HG03066 (cell line): ENCODE data around the gene ZPLD1.

Experiments
- ATAC-seq: cut with Tn5 transposase; IDR thresholded peaks from one replicate; pipeline ENCODE4 v1.9.1; 2021; ENCODE audit warnings: low read depth; ENCODE audit not compliant: unreplicated experiment

ZPLD1 gene

GRCh38 chr3:102434715-102435114, at the start of gene ZPLD1:
ZPLD1 (plus strand) TSS chr3:102435015; CDS start chr3:102438488, 3,473 bp downstream.
- no peak for ATAC-seq

DNA sequence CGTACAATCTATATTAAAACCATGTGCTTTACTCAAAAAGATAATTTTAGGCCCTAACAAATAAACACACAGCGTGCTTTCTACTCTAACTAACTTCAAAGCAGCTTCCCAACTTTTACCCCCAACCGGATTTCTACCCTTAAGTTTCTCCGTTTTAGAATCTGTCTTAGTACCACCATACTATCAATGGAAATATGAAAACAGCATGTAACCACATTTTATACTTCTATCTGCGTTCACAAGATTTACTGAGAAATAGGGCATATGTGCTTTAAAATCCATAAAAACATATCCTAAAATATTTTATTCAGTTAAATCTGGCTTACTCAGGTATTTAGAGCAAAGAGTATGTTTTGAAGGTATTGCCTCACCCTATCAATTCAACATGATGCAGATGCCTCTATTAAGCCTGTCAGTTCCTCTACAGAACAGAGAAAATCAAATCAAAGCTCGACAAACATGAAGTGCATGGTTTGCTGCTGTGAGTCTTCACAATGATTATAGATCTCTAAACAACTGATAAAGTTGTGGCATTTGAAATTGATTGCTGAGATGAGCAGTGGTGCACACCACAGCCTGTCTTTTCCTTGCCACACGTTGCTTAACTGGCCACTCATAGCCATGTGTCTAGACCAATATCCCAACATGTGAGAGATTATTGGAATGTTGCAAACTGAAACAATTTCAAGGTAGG, 44.5 kb upstream of the ZPLD1 start:
- no peak for ATAC-seq

GRCh38 chr3:102390916-102391315, 43.9 kb upstream of the ZPLD1 start:
- ATAC-seq: no peak

- ATAC-seq: no peak
Measured at GRCh38 chr3:102391491-102391890, 43.3 kb upstream of the ZPLD1 start.

- no peak for ATAC-seq
Measured at GRCh38 chr3:102394517-102394916, 40.3 kb upstream of the ZPLD1 start.

DNA sequence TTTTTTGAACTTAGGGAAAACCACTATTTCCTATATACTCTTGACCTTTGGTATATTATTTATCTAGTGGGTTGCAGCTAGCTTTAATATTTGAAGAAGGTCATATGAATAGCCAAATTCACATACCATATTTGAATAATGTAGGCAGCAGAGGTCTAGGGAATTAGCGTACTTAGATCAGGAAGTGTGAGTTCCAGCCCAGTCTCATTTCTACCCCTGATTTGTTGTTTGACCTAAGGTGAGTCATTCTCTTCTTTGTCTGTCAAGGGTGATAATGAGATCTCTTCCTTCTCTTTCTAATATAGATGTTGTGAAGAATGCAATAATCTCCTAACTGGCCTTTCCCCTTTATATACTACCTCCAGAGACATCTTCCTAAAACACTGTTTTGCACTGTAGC, 36.6 kb upstream of the ZPLD1 start:
- ATAC-seq: no peak

GRCh38 chr3:102398666-102399065, 36.1 kb upstream of the ZPLD1 start:
- ATAC-seq: no peak

DNA sequence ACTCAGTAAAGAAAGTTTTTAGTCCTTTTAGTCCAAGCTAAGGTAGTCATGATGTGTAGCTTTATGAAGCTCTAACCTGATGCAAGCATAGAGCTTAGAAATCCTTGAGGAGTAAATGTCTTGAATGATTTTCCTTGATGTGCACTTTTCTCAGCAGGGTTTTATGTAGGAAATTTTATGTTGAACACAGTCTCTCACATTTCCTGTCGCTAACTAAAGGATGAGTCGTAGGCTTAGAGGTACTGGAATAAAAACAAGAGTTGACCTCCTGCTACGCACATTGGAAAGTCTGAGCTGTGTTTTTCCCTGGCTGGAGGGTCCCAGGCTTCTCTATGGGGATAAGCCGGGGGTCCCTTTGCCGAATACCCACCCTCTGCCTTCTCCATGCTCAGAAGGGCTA, 34.7 kb upstream of the ZPLD1 start:
- ATAC-seq: no peak

- no peak for ATAC-seq
Measured at GRCh38 chr3:102400766-102401165, 34.0 kb upstream of the ZPLD1 start.

- no peak for ATAC-seq
Measured at GRCh38 chr3:102410616-102411015, 24.2 kb upstream of the ZPLD1 start.

GRCh38 chr3:102415553-102415952, 19.3 kb upstream of the ZPLD1 start:
- ATAC-seq: no peak

DNA sequence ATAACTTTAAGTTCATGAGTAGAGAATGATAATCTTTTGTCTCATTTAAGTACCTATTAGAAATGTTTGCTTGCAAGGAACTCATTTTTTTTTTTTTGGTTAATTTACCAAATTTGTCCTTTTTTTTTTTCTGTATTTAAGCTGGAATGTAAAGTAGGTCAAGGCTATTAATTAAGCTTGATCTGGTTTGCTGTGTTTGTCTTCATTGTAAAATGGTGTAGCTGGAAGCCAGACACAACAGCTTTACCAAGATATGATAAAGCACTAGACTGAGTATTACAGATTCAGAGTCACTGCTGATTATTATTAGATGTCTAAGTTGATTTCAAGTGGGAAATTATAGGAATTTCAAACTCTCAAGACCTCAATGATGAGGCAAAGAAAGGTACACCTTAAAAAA, 15.0 kb upstream of the ZPLD1 start:
- no peak for ATAC-seq

- no peak for ATAC-seq
Measured at GRCh38 chr3:102441832-102442231, 7.0 kb downstream of the ZPLD1 start.

DNA sequence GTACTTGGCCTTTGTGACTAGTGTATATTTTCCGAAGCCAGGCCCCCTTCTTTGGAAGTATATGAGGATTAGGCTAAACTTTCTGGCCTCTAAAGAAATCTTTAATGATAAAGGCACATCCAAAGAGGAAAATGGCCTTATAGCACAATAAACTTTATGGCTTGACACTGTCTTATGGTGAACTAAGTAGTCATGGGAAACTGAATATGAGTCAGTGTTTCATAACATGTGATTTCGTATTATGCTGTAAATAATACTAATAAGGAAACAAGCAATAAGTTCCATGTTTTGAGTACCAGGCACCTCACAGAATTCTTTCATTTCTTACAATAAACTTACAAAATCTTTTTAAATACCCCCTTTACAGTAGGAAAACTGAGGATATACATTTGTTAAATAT, 8.2 kb downstream of the ZPLD1 start:
- no peak for ATAC-seq

- no peak for ATAC-seq
Measured at GRCh38 chr3:102444101-102444500, 9.3 kb downstream of the ZPLD1 start.

- no peak for ATAC-seq
Measured at GRCh38 chr3:102447272-102447671, 12.5 kb downstream of the ZPLD1 start.

- ATAC-seq: no peak
Measured at GRCh38 chr3:102449341-102449740, 14.5 kb downstream of the ZPLD1 start.

DNA sequence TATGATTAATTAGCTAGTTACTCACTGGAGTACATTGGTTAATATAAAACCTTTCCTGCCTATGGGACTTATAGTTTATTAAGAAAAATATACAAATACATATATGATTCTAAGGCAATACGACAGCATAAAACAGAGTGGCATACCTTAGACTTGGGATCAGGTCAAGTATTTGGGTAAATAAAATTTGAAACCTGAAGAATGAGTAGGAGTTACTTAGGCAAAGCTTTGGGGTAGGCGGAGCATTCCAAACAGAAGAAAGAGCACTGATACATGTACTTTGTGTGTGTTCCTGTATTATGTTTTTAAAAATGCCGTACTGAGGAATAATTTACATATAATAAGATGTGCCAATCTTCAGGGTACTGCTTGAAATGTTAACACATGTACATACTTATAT, 15.1 kb downstream of the ZPLD1 start:
- ATAC-seq: no peak

DNA sequence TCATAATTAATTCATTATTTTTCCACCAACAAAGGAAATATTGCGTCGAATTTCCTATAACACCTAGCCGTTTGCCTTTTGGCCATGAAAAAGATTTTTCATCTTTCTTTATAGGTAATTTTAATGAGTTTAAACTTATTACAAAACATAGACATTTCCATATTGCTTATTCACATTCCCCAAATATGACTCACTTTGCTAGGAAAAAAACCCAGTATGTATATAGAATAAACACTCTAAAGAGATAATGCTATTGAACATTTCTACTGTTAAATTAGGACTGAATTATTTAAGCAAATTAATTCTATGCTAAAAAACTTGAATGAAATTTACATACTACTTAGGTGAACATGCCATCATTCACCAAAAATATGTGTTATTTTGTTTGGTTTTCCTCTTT, 16.2 kb downstream of the ZPLD1 start:
- no peak for ATAC-seq

- ATAC-seq: no peak
Measured at GRCh38 chr3:102451543-102451942, 16.7 kb downstream of the ZPLD1 start.

DNA sequence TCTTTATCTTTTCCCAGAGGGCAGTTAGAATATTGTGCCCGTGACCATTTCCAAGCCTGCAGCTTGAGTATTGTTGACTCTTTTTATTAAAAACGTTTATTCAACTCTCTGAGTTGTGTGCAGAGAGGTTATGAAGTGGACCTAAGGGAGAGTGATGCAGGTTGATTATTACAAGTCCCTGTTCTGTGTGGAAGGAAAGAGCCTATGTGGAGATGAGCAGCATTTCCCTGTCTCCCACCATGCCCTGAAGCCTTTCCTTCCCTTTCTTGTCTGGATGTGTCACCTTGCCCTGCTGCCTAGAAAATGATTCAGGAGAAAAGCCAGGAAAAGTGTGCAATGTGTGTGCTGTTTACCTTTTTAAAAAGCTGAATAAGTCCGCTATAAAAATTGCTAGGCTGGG, 19.4 kb downstream of the ZPLD1 start:
- ATAC-seq: no peak

DNA sequence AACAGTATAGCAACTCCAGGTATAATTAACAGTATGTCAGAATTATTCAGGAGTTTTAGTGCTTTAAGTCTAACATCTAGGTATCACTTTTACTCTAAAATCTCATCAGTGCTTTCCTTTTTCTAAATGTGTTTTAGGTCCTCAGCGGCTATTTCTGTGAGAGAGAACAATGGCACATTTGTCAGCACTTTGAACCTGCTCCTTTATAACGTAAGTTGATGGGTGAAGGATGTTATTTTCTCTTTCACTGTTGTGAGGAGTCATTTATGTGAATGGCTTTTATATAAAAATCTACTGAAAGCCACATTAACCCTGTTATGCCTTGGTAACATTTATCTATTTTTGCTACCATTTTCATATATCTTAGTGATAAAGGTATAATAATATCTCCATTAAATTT, 22.8 kb downstream of the ZPLD1 start:
- no peak for ATAC-seq

DNA sequence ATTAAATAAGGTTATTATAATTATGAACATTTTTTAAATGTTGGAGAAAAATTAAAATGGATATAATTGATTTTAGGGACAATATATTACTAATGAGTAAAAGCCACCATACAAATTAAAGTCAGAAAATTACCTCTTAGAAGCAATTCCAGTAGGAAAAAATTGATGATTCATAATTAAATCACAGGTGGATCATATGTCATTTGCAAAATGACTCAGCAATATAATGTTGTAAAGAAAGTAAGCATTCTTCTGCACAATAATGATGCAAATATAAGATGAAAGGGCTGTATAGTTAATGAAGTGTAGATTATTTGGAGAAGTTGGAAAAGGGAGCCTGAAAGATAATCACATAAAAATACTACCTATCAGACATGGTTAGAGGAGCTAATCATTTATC, 25.8 kb downstream of the ZPLD1 start:
- no peak for ATAC-seq
